NOMO-1 treated with dmso at 0.1 percent for 144 hours (cell line): ENCODE data around the gene KLK11.

Experiments used
- DNase-seq: peaks from one replicate; lab custom pipeline; 2025; ENCODE audit not compliant: unreplicated experiment; lab: John Stamatoyannopoulos, UW

KLK11 gene

DNA sequence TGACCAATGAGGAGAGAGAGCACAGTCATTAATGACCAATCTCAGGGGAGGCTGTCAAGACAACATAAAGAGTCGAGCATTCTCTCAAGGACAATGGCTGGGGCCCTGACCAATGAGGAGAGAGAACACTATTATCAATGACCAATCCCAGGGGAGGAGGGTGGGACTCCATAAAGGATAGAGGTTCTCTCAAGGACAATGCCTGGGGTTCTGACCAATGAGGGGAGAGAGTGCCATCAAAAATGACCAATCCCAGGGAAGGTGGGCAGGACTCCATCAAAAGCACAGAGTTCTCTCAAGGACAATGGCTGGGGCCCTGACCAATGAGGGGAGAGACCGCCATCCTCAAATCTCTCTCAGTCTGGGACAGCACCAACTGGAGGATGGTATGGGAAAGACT, 3.3 kb upstream of the KLK11 start:
- no peak for DNase-seq

DNA sequence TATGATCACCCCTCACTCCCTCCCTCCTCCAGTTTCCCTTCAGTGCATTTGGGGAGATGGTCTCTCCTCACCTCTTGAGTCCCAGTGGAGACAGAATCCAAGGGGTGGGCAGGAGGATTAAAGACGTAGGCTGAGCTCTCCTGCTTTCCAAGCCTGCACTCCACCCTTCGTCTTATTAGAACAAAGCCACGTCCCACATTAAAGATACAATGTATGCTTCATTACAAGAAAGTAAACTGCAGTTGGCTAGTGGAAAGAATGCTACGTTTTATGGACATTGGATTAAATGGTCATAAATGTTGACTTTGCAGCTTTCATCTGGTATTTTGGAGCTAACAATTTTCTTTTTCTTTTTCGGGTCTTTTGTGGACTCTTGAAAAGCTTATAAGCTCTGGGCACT, 1.5 kb upstream of the KLK11 start:
- DNase-seq, result no peak

DNA sequence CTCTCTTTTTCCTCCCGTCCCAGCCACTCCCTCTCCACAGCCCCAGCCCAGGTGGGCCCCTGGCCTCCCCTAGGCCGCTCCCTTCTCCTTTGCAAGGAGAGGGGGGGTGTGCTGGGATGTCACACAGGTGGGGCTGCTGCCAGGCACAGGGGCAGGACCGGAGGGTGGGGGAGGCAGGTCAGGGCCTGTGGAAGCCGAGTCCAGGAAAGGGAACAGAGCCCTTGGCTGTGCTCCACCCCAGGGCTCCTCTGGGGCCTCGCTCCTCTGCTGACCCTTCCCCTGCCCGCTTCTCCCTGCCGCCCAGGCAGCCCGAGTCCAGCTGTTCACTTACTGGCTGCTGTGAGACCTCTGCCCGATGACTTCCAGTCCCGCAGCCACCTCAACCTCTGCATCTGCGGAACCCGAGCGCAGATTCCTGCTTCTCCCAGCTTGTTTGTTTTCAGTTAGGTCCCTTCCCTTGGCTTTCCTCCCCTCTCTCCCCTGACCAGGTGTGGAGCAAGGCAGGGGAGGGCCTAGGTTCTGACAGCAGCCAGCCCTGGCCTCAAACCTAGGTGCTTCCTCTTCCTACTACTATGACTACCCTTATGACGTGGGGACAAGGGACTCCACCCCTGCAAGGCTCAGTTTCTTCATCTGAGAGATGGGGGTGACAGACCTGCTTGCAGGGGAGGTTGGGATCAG, 850 bp upstream of the KLK11 start:
- no peak for DNase-seq

DNA sequence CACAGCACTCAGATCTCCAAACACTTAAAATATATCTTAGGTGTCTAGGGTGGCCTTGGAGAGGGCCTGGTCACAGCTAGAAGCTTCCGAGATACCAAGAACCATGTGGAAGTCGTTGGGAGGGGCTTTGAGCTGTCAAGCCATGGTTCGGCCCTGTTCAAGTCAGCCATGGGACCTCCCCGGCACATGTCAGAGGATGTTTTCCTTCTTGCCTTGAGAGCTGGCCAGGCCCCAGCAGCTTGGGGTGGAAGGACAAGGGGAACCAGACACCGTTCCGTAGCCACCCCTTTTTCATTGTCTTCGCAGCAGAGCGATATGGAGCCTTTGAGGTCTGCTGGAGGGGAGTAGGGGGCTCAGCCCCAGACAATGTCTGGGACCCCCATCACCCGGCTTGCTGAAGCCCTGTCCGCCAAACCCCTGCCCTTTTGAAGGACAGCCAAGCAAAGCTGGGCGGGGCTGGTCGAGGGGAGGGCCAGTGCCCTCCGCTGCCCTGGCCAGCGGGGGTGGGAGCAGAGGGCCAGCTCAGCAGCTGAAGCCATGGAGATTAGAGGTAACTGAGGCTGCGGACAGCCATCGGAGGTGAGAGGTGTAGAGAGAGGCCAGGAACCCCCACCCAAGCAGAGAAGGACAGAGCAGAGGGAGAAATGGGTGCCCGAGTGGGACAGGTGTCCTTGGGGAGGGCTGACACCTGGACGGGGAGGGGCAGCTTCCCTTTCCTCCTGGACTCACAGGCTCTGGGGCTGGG, 435 bp downstream of the KLK11 start:
- no peak for DNase-seq

DNA sequence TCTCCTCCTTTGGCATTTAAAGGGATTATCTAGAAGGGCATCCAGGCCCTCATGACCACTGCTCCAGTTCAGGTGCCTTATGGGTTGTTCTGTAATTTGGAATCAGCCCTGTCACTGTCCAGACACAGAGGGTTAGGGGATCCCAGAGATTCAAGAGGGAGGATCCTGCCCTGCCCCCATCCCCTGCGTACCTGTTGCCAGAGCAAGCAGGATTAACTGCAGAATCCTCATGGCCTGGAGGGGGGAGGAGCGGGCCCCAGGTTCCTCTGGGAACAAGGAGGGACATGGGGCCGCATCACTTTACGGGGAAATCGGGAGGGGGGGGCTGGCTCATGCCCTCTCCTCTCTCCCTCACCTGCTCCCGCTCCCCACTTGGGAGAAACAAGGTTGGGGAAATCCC, 1.0 kb downstream of the KLK11 start:
- no peak for DNase-seq

DNA sequence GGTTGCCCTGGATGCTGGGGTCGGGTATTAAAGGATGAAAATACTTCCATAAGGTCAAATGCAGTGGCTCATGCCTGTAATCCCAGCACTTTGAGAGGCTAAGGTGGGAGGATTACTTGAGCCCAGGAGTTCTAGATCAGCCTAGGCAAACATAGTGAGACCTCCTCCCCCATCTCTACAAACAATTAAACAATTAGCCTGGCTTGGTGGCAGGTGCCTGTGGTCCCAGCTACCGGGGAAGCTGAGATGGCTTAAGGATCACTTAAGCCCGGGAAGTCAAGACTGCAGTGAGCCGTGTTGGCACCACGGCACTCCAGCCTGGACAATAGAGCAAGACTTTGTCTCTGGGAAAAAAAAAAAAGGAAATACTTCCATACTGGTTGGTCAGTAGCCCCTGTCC, 1.5 kb downstream of the KLK11 start:
- DNase-seq, result no peak

DNA sequence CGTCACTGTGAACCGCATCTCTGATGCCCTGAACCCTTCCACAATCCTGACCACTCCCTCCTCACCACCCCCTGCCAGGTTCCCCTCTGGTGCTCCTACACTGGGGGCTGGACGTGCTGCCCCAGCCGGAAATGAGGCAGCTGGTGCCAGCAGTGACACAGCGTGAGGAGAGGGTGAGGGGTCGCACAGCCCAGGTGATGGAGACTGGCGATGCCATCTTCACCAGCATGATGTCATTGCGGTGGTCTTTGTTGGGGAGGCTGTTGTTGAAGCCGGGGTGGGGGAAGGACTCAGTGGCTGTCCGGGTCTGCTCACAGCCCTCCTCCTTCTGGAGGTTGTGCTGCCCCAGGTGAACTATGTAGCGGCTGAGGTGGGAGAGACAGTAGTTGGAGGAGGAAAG, 2.5 kb downstream of the KLK11 start:
- no peak for DNase-seq

DNA sequence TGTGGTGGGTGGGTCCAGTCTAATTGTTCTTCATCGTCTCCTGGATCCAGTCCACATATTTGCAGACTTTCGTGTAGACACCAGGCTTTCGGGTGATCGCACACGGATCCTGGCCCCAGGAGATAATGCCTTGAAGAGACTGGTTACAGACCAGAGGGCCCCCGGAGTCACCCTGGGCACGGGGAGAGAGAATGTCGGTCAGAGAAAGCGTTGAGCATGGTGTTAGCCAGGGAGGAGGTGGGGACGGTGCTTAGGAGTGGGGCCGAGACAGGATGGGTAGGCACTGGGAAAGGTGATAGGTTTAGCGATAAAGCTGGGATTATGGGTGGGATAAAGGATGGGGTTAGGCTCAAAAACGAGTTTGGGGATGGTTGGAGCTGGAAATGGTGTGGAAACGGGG, 3.9 kb downstream of the KLK11 start:
- no peak for DNase-seq

DNA sequence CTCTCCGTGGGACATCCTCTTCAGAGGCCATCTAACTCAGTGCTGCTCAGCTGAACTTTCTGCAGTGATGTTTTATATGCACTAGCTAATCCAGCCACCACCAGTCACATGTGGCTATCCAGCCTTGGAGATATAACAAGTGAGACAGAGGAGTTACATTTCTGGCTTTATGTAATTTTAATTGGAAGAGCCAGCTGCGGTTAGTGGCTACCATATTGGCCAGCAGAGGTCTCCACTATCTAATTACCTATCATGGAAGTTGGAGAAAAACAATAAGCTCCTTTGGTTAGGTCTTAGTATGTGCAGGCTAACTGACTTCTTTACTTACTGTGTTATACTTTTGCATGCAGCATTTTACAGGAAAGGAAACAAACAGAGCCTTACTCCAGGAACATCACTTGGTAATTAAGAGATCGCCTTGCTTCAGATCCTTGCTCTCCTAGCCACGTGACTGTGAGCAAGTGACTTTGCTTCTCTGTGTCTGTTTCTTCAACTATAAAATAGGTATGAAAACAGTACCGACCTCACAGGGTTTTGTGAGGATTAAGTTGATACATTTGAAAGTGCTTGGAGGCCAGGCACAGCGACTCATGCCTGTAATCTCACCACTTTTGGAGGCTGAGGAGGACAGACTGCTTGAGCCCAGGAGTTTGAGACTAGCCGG, 5.3 kb downstream of the KLK11 start:
- DNase-seq, result no peak

DNA sequence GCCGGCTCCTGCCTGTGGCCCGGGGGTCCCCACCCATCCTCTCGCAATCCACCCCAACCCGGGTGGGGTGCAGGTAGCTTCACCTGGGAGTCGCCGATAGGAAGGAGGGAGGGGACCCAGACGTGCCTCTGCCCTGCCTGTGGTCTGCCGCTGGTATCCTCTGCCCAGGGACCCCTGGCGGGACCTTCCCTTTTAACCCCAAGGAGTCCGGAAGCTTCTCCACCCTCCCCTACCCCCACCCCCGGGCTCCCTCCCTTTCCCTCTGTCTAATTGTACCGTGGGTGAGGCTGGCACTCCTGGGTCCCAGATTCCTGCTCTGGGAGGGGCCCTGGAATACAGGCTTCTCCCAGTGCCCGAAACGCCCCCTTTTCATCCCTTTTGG, 6.9 kb downstream of the KLK11 start, which contains the start of gene KLK10:
Gene KLK10, minus strand, starts transcription at position 166 of the 382 bp plus-strand sequence. CDS start 579 bp downstream, outside the sequence.
- no peak for DNase-seq

DNA sequence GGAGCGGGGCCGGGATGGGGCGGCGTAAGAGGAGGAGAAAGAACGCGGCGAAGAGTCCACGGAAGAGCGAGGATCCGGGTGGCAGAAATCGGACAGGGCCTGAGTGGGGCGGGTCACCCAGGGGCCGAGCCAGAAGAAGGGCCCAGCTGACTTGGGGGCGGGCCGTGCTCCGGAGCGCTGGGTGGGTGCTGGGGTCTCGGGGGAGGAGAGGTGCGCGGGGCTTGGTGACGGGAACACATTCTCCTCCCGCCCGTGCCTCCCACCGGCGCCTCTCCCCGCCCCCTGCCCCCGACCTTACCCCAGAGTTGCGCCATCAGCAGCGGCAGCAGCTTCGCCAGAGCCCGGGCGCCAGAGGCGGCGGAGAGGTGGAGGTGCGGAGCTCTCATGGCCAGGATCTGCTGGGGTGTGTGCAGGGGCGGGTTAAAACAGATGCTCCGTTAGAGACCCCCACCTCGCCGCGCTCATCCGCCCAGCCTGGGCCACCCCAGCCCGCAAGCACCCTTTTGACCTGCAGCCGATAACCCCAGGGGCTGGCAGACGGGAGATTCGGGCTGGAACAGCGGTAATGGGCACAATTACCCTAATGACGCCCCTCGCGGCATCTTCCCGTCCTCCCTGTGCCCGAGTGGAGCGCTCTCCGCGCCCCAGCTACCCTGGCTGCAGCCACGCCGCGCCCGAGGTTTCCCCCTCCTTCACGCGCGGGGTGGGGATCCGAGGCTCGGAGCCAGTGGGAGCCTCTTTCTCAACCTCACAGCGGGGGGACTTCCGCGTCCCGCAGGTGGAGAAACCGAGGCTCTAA, 7.5 kb downstream of the KLK11 start:
- no peak for DNase-seq

DNA sequence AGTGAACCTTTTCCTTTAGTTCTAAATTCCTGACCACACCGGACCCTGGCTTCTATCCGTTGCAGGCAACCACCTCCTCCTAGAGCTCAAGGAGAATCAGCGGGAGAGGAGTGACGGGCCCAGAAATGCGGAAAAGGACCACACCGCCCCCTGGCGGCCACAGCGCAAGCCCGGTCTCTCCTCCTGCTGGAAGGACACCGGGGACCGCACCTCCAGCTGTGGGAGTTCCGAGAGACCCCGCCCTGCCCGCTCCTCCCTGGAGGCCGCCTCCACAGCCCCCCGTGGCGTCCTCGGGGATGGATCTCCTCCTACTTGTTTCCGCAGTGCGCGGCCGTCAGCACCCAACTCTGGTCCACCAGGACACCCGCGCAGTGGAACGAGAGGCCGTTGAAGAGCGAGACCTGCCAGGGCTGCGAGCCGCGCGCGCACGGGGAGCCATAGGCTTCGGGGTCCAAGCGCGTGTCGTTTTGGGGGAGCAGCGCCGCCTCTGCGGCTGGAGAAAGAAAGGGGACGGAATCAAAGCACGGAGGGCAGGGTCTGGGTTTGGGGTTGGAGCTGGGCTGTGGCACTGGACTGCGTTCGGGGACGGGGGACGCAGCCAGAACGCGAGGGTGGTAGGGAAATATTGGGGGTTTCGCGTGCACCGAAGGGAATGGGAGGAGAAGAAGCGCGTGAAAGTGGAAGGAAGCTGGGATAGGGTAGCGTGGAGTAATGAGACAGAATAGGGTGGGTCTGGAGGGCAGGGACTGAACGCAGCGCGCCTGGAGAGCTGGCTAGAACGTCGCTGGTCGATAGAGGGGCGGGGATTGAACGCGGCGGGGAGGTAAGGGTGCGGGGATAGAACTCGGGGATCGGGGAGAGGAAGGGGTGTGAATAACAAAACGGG, 9.4 kb downstream of the KLK11 start:
- DNase-seq, result peak; percentile 43

DNA sequence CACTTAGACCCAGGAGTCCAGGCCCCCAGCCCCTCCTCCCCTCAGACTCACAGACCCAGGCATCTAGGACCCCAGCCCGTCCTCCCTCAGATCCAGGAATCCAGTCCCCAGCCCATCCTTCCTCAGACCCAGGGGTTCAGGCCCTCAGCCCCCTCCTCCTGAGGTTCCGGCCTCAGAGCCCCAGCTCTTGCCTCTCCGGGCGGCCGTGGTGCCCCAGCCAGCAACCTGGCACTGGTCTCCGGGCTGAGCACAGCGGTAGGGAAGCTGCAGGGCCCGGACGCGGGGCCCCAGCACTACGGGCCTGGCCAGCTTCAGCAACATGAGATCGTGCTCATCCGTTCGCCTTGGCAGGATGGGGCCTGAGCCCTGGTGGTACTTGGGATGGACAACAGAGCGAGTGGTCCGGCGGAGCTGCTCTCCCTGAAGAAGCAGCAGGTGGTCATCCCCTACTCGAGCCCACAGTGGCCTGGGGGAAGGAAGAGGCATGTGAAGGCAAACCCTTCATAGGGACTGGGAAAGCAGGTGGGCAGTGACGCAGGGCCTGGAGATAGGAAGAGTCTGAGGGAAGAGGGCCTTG, 10.6 kb downstream of the KLK11 start:
- DNase-seq, result no peak

DNA sequence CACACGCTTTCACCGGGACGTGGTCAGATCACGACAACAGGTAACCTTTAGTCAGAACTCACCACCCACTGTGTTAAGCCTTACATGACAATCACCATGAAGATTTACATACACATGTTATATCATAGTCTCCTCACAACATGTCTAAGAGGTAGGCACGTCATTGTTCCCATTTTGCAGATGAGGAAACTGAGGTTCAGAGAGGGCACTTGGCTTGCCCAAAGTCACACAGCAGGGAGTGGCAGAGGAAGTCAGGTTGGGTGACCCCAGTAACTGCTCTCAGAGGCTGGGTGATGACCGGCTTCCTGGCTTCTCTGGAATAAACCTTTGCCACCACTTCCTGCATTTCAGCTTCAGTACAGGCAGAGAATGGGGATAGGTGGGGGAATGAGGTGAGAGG, 12.2 kb downstream of the KLK11 start:
- DNase-seq, result no peak

DNA sequence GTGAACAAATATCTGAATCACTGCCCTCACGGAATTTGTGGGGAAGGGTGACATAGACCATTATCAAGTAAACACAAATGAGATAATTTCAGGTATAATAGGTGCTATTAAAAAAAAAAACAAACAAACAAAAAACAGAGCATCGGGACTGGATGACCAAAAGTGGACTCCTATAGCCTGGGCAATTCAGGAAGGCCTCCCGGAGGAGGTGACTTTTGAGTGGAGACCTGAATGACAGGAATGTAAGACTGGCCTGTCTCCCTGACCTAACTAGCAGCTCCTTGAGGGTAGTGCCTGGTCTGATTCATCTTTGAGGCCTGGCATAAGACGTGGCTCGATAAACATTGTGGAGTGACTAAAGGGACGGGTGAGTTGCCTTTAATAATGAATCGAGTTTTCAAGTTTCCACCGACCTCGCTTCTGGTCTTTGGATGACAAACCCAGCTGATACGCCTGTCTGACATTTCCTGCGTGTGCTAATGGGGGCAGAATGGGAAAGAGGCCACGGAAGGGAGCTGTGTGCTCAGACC, 13.7 kb downstream of the KLK11 start:
- DNase-seq, result no peak

DNA sequence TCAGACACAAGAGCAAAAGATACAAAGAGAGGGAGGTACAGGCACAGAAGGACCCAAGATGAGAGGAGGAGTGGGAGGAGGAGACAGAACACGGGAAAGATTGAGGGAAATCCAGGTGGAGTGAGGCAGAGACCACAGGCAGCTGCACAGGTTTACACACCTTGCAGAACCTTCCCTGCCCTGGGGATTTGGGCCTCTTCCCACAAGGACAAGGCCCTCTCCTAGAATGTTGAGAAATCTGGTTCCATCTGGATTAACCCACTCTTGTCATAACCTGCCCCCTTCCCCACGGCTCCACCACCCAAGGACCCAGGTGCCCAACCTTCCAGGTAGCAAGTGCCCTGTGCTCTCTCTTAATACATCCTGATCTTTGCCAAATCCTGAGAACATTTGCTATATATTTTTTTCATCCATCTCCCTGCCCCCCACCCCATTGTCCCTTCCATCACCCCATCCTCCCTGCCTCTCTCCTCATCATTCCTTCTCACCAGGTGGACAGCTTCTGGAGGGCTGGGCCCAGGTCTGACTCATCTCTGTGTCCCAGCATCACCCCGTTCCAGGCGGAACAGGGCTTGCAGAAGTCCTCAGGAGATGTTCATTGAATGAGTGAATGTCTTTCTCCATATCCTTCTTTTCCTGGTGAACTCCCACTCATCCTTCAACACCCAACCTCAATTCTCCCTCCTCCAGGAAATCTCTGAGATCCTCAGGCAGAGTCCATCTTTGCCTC, 16.2 kb downstream of the KLK11 start:
- DNase-seq, result no peak

DNA sequence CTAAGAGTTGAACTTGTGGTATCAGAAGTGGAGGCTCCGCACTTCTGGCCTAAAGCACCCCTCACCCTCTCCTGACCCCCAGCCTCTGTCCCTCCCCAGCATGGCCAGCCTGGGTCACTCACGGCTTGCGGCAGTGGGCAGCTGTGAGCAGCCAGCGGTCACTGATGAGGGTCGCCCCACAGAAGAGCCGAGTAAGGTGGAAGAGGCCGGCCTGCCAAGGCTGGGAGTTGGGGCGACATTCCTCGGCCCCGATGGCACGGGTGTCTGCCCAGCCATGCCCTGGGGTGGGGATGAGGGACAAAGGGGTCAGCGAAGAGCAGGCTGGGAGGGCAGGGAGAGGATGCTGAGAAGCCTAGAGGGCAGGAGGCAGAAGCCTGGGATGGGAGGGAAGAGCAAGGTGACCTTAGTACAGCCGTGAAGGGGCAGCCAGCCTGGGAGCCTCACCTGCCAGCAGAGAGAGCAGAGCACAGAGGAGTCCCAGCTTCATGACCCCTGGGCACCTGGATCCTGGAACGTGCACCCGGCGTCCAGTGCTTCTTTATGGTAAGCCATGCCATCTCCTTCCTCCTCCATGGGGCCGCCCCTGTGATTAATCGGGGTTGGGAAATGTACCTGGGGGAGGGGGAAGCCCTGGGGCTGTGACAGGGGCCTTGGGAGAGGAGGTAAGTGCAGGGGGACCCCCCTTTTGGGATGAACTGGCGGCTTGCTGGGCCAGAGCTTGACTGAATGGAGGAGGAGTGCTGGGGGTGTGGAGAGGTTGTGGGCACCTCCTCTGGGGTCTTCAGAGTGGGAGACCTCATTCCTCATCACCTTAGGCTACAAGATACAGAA, 17.1 kb downstream of the KLK11 start:
- DNase-seq, result no peak

DNA sequence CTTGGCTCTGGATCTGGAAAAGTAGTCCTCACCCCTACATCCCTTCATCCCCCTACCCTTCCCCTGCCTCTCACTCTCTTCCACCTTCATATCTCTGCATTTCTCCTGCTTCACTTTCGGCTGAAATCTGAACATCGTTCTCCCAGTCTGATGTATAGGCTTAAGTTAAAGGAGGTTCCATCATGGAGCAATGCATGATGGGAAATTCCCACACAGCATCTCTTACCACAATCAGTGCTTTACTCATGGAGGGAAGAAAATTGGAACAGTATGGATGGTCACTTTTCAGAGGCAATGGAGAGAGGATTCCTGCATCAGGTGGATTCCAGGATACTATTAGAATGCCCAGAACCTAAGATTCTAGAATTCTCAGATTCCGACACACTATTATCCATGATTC, 18.9 kb downstream of the KLK11 start:
- DNase-seq, result no peak
